ENCODE data around the gene PANX3.

PANX3 gene, protein sequence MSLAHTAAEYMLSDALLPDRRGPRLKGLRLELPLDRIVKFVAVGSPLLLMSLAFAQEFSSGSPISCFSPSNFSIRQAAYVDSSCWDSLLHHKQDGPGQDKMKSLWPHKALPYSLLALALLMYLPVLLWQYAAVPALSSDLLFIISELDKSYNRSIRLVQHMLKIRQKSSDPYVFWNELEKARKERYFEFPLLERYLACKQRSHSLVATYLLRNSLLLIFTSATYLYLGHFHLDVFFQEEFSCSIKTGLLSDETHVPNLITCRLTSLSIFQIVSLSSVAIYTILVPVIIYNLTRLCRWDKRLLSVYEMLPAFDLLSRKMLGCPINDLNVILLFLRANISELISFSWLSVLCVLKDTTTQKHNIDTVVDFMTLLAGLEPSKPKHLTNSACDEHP

DNA sequence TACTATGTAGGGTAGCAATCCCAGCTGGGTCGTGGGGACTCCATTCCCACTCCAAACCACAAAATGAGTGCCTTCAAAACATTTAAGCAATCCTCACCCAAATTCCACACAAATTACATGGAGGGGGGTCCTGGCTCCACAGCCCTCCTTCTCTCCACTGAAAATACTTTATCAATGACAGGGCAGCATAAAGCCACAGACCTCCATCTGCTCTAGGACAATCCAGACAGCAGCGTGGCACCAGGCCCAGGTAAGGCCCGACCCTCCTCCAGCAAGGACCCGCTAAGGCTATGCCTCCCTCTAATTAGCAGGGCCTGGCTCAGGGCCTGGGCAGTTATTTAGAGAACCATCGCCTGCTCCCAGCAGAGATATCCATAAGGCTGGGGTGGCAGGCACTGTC lies at the start of gene PANX3:
TSS of gene PANX3 (plus strand) at position 365 of the 400 bp plus-strand sequence. CDS start 129 bp downstream, outside the sequence.
- TF ChIP-seq CSDC2 (CRISPR knock-in tag; IDR thresholded peaks at IDR 0.05): no peak
- TF ChIP-seq OSR1 (CRISPR knock-in tag; IDR thresholded peaks at IDR 0.05): no peak
- TF ChIP-seq, protein P1, sequence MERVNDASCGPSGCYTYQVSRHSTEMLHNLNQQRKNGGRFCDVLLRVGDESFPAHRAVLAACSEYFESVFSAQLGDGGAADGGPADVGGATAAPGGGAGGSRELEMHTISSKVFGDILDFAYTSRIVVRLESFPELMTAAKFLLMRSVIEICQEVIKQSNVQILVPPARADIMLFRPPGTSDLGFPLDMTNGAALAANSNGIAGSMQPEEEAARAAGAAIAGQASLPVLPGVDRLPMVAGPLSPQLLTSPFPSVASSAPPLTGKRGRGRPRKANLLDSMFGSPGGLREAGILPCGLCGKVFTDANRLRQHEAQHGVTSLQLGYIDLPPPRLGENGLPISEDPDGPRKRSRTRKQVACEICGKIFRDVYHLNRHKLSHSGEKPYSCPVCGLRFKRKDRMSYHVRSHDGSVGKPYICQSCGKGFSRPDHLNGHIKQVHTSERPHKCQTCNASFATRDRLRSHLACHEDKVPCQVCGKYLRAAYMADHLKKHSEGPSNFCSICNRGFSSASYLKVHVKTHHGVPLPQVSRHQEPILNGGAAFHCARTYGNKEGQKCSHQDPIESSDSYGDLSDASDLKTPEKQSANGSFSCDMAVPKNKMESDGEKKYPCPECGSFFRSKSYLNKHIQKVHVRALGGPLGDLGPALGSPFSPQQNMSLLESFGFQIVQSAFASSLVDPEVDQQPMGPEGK (CRISPR knock-in tag; IDR thresholded peaks at IDR 0.05; ENCODE audit: borderline replicate concordance): no peak
- TF ChIP-seq TCF4 (CRISPR knock-in tag; IDR thresholded peaks at IDR 0.05; ENCODE audit: borderline replicate concordance): no peak
- no peak for TF ChIP-seq SNAI2 (CRISPR knock-in tag; IDR thresholded peaks at IDR 0.05)
- TF ChIP-seq ZC3H10 (CRISPR knock-in tag; IDR thresholded peaks at IDR 0.05): no peak
- TF ChIP-seq ZNF70 (CRISPR knock-in tag; IDR thresholded peaks at IDR 0.05): no peak
- no peak for TF ChIP-seq TOX (CRISPR knock-in tag; IDR thresholded peaks at IDR 0.05; ENCODE audit: borderline replicate concordance)
- no peak for TF ChIP-seq RARB (CRISPR knock-in tag; IDR thresholded peaks at IDR 0.05)
- TF ChIP-seq, protein P2, sequence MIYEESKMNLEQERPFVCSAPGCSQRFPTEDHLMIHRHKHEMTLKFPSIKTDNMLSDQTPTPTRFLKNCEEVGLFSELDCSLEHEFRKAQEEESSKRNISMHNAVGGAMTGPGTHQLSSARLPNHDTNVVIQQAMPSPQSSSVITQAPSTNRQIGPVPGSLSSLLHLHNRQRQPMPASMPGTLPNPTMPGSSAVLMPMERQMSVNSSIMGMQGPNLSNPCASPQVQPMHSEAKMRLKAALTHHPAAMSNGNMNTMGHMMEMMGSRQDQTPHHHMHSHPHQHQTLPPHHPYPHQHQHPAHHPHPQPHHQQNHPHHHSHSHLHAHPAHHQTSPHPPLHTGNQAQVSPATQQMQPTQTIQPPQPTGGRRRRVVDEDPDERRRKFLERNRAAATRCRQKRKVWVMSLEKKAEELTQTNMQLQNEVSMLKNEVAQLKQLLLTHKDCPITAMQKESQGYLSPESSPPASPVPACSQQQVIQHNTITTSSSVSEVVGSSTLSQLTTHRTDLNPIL (CRISPR knock-in tag; IDR thresholded peaks at IDR 0.05; ENCODE audit: low read depth): no peak
- TF ChIP-seq ZNF8 (CRISPR knock-in tag; IDR thresholded peaks at IDR 0.05): no peak
- TF ChIP-seq ZFP30 (CRISPR knock-in tag; IDR thresholded peaks at IDR 0.05): no peak
- TF ChIP-seq ZFP3 (CRISPR knock-in tag; IDR thresholded peaks at IDR 0.05): no peak
- no peak for TF ChIP-seq ZNF565 (CRISPR knock-in tag; conservative IDR thresholded peaks at IDR 0.05; ENCODE audit: low read depth)
- no peak for TF ChIP-seq GLIS3 (CRISPR knock-in tag; IDR thresholded peaks at IDR 0.05)
- TF ChIP-seq, protein P3, sequence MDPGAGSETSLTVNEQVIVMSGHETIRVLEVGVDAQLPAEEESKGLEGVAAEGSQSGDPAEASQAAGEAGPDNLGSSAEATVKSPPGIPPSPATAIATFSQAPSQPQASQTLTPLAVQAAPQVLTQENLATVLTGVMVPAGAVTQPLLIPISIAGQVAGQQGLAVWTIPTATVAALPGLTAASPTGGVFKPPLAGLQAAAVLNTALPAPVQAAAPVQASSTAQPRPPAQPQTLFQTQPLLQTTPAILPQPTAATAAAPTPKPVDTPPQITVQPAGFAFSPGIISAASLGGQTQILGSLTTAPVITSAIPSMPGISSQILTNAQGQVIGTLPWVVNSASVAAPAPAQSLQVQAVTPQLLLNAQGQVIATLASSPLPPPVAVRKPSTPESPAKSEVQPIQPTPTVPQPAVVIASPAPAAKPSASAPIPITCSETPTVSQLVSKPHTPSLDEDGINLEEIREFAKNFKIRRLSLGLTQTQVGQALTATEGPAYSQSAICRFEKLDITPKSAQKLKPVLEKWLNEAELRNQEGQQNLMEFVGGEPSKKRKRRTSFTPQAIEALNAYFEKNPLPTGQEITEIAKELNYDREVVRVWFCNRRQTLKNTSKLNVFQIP (CRISPR knock-in tag; IDR thresholded peaks at IDR 0.05; ENCODE audit: borderline replicate concordance, low read depth): no peak
- TF ChIP-seq, protein P4, sequence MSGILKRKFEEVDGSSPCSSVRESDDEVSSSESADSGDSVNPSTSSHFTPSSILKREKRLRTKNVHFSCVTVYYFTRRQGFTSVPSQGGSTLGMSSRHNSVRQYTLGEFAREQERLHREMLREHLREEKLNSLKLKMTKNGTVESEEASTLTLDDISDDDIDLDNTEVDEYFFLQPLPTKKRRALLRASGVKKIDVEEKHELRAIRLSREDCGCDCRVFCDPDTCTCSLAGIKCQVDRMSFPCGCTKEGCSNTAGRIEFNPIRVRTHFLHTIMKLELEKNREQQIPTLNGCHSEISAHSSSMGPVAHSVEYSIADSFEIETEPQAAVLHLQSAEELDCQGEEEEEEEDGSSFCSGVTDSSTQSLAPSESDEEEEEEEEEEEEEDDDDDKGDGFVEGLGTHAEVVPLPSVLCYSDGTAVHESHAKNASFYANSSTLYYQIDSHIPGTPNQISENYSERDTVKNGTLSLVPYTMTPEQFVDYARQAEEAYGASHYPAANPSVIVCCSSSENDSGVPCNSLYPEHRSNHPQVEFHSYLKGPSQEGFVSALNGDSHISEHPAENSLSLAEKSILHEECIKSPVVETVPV (CRISPR knock-in tag; IDR thresholded peaks at IDR 0.05): no peak
- TF ChIP-seq ARNTL (CRISPR knock-in tag; IDR thresholded peaks at IDR 0.05; ENCODE audit: borderline replicate concordance, low read depth): no peak
- TF ChIP-seq PPARA (CRISPR knock-in tag; IDR thresholded peaks at IDR 0.05; ENCODE audit: borderline replicate concordance): no peak
- ATAC-seq: no peak

DNA sequence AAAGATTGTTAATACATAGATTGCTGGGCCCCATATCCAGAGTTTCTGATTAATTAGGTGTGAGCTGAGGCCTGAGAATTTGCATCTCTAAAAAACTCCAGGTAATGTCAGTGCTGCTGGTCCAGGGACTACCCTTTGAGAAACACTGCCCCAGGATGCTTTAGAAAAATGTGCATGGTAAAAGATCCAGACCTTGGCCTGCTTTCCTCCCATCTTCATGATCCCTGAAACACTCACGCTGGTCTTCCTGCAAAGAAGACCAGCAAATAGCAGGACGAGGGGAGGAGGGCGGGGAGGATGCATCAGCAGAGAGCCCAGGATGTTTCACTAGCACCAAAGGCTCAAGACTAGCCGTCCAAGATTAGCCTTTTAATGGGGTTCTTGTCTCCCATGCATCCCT lies 41.5 kb upstream of the PANX3 start, which contains the start of gene OR8A1:
TSS of gene OR8A1 (plus strand) at position 301 of the 400 bp plus-strand sequence. CDS start 123 bp downstream, outside the sequence.
- ATAC-seq: no peak

More for the DNA sequence above, 41.5 kb upstream of the PANX3 start, which contains the start of gene OR8A1:
- TF ChIP-seq ZFP30 (CRISPR knock-in tag; IDR thresholded peaks at IDR 0.05) (no peak), TCF4 (CRISPR knock-in tag; IDR thresholded peaks at IDR 0.05; ENCODE audit: borderline replicate concordance) (no peak), ZNF70 (CRISPR knock-in tag; IDR thresholded peaks at IDR 0.05) (no peak), SNAI2 (CRISPR knock-in tag; IDR thresholded peaks at IDR 0.05) (no peak), ZC3H10 (CRISPR knock-in tag; IDR thresholded peaks at IDR 0.05) (no peak), GLIS3 (CRISPR knock-in tag; IDR thresholded peaks at IDR 0.05) (no peak), CSDC2 (CRISPR knock-in tag; IDR thresholded peaks at IDR 0.05) (no peak), ISL1 (CRISPR knock-in tag; IDR thresholded peaks at IDR 0.05) (no peak), ESRRG (CRISPR knock-in tag; IDR thresholded peaks at IDR 0.05) (no peak)
- TF ChIP-seq, protein P2 (CRISPR knock-in tag; IDR thresholded peaks at IDR 0.05; ENCODE audit: low read depth): no peak
- TF ChIP-seq, protein P1 (CRISPR knock-in tag; IDR thresholded peaks at IDR 0.05; ENCODE audit: borderline replicate concordance): no peak

Data from SK-N-SH treated with all-trans-retinoic acid at 6 μM for 48 hours (cell line).